GM18868 (cell line): Measurements from ENCODE around the gene DRAM2.
A peak's percentile ranks its signal among the peaks of the same experiment; 100 is the strongest.

Experiments
- ATAC-seq: cut with Tn5 transposase; IDR thresholded peaks from one replicate; pipeline ENCODE4 v1.9.1; 2021; ENCODE audit warnings: mild to moderate bottlenecking, moderate library complexity; ENCODE audit not compliant: unreplicated experiment

DRAM2 gene

GRCh38 chr1:111139956-111140679, at the start of gene DRAM2, which contains the start of gene CEPT1:
Gene DRAM2, minus strand, starts transcription at chr1:111140093. Its CDS starts 8,539 bp downstream, at chr1:111131554.
Gene CEPT1, plus strand, starts transcription at chr1:111140223. Its CDS starts 7,492 bp downstream, at chr1:111147715.
- ATAC-seq, result peak; percentile 67

GRCh38 chr1:111184663-111185062, 44.8 kb upstream of the DRAM2 start:
- no peak for ATAC-seq

DNA sequence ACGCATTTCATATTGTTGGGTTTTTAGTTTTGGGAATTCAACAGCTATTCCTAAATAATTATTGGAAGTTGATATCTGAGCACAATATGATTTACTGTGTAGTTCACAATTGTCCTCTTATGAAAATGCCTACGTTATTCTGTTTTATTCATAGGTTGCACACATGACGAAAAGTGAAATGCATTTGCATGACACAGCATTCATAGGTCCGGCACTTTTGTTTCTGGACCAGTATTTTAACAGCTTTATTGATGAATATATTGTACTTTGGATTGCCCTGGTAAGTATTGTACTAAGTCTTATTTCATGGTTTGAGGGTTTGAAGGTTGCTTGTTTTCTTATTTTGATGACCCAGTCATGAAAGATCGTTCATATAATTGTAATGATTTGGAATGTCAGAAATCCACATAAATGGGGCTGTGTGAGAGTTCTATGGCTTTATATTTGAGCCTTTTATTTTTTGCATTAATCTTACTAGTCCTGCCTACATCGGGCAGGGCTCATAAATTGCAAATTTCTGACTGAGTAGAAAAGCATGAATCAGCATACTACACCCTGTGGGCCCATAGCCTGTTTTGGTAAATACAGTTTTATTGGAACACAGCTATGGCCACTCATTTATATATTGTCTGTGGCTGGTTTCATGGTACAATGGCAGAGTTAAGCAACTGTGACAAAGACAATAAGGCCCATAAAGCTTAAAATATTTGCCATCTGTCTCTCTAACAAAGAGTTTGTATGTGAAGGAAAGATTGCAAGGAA, 43.6 kb upstream of the DRAM2 start:
- ATAC-seq, result no peak

- ATAC-seq, result no peak
These were observed 42.2 kb upstream of the DRAM2 start for GRCh38 chr1:111182052-111182451.

DNA sequence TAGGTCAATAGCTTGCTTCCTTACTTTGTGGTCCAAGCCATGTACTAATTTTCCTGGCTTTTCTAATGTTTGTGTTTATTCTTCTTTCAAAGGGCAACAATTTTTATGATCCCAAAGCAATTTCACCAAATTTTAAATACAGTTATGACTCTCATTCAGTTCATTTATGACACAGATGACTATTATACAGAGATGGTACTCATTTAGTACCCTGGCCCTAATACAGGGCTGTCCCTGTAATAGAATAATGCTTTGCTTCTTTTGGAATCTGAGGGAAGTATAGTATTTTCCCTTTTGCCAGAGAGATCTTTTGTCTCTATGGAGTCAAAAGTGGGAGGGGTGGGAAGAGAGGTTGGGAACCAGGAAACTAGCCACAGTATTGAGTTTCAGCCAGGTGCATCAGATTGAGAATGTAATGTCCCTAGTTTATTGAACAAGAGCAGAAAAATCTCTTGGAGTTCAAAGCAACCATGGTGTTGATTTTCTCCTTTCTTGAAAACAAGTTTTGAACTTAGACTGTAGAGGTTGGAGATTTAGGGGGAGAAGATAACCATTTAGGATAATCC, 40.2 kb upstream of the DRAM2 start:
- ATAC-seq, result no peak

GRCh38 chr1:111176678-111177077, 36.8 kb upstream of the DRAM2 start:
- no peak for ATAC-seq

DNA sequence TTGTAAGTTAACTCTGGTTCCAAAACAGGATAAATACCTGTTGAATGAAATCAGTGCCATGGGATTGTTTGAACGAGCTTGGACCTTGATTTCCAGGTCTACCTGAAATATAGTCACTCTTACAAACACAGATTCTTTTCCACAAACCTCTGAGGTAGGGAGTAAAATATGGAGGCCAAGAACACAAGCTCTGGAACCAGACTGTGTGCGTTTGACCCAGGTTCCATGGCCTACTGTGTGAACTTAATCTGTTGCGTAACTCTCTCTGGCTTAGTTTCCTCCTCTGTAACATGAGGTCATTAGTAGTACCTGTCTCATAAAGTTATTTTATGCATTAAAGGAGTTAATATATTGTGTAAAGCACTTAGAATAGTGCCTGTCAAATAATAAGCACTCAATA, 35.5 kb upstream of the DRAM2 start:
- ATAC-seq, result no peak

GRCh38 chr1:111174070-111174469, 34.2 kb upstream of the DRAM2 start:
- ATAC-seq, result no peak

- ATAC-seq, result no peak
These were observed 32.6 kb upstream of the DRAM2 start for GRCh38 chr1:111172463-111172862.

- ATAC-seq, result no peak
These were observed 24.3 kb upstream of the DRAM2 start for GRCh38 chr1:111164151-111164550.

- ATAC-seq, result no peak
These were observed 23.5 kb upstream of the DRAM2 start for GRCh38 chr1:111163363-111163762.

- no peak for ATAC-seq
These were observed 22.6 kb upstream of the DRAM2 start for GRCh38 chr1:111162488-111162880.

GRCh38 chr1:111161843-111162487, 22.1 kb upstream of the DRAM2 start:
- no peak for ATAC-seq

DNA sequence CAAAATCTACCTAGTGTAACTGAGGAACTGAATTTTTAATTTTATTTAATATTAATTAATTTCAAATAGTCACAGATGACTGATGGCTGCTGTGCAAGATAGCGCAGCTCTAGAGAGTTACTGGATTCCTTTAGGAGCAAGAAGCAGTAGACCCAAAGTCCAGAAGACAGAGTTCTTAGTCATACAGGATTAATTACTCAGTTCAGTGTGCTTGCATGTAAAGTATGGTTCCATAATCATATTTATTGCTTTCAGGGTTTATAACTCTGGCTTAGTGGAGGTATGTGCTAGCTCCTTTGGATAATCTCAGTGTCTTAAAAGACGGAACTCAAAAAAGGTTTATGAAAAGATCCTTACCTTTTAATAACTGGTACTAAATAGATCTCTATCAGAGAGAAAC, 17.5 kb upstream of the DRAM2 start:
- ATAC-seq, result no peak

GRCh38 chr1:111154021-111154999, 14.4 kb upstream of the DRAM2 start:
- no peak for ATAC-seq

DNA sequence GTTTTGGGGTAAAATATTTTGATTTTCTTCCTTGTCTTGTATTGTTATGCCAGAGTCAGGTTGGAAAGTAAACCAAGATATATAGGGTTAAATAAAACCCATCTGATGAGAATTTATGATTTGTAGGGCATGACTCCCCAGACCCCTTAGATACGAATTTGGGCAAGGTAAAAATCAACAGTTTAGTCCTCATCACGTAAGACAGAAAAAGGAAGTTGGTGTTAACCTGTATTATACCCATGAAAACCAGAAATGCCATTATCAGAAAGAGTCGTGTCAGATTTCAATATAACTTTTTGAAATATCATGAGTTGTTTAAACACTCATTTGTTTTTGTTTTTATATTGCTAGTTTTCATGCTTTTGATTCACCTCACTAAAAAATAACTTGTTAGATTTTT, 11.9 kb upstream of the DRAM2 start:
- ATAC-seq, result no peak

DNA sequence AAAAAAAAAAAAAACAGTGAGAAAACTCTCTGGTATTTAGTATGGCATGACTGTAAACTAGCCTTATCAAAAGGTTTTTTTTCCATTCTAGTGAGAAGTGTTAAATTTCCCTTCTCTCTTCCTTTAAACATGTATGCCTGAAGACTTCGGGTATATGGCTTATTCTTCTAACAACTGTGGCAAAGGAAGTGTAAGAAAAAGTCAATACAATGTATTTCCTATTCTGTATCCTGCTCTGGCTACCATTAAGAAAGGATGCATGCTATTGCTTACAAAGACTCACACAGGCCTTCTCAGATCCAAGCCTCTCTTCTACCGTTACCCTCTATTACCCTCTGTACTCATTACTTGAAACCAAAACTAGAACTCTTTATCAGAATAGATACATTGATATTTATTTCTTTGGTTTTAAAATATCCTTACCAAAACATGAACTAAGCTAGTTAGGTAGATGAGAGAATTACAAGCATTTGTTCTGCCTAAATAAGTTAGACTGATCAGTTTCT, 8.5 kb upstream of the DRAM2 start:
- ATAC-seq, result peak; percentile 77

- no peak for ATAC-seq
These were observed 8.1 kb upstream of the DRAM2 start for GRCh38 chr1:111147948-111148347.

- no peak for ATAC-seq
These were observed 6.3 kb upstream of the DRAM2 start for GRCh38 chr1:111145963-111146768.
